OCI-LY3 (cell line): ENCODE results near the gene ALG2.

Experiments used
- EZH2phosphoT487 ChIP-seq: fragments of 200-600 bp; shearing (Covaris generic); IDR thresholded peaks from 2 replicates; pipeline ENCODE4 v1.6.1; 2018; ENCODE audit warnings: antibody characterized with exemption, mixed run types, low read depth
- TF ChIP-seq, protein P1 (sequence below): fragments of 200-600, 300-600 bp; sonication (generic); IDR thresholded peaks from 2 replicates; pipeline ENCODE4 v1.5.1; 2014; ENCODE audit warnings: antibody characterized with exemption, low read length, low read depth

DNA sequence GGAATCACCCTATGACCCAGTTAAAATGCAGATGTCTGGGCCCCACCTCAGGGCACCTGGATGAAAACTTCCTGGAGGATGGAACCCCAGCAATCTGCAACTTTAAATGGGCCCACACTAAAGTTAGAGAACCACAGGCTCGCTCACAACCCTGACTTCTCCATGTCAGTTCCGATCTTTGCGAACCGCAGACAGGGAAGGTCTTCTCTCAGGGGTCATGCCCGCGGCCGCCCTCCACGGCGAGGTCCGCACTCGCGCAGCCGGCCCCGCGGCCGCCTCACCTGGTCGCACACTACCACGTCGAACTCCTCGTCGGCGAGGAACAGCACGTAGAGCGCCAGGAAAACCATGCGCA is 499 bp downstream of the ALG2 start:
- TF ChIP-seq, protein P1, sequence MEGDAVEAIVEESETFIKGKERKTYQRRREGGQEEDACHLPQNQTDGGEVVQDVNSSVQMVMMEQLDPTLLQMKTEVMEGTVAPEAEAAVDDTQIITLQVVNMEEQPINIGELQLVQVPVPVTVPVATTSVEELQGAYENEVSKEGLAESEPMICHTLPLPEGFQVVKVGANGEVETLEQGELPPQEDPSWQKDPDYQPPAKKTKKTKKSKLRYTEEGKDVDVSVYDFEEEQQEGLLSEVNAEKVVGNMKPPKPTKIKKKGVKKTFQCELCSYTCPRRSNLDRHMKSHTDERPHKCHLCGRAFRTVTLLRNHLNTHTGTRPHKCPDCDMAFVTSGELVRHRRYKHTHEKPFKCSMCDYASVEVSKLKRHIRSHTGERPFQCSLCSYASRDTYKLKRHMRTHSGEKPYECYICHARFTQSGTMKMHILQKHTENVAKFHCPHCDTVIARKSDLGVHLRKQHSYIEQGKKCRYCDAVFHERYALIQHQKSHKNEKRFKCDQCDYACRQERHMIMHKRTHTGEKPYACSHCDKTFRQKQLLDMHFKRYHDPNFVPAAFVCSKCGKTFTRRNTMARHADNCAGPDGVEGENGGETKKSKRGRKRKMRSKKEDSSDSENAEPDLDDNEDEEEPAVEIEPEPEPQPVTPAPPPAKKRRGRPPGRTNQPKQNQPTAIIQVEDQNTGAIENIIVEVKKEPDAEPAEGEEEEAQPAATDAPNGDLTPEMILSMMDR, result no peak
- TF ChIP-seq EZH2phosphoT487, result no peak
